Lower lobe of right lung (tissue), 2 donors: ENCODE results near the gene ZNRD2. TPM values are rescaled to one million over a fixed set of nuclear protein-coding genes. Genes with fewer than 3 reads are reported as not detected.

Experiments used
- ATAC-seq, 2 donors: fragments of 200-7000 bp; cut with Tn5 transposase; one replicate each; pipeline ENCODE4 v1.9.1; 2020 to 2022; ENCODE audit warnings: mild to moderate bottlenecking in 2 of 2, moderate library complexity in 2 of 2
- DNase-seq: peaks from one replicate; pipeline ENCODE4 v3.0.0-alpha.2; 2020
- H3K27ac ChIP-seq: fragments of 200-600 bp; one replicate; pipeline ENCODE4 v1.8.0; 2022
- H3K27me3 ChIP-seq: fragments of 200-600 bp; one replicate; pipeline ENCODE4 v1.8.0; 2022; ENCODE audit warnings: low read depth
- H3K36me3 ChIP-seq: fragments of 200-600 bp; one replicate; pipeline ENCODE4 v1.8.0; 2022; ENCODE audit warnings: mild to moderate bottlenecking
- H3K4me1 ChIP-seq: fragments of 200-600 bp; one replicate; pipeline ENCODE4 v1.8.0; 2022
- H3K4me3 ChIP-seq: fragments of 200-600 bp; one replicate; pipeline ENCODE4 v1.8.0; 2022; ENCODE audit warnings: mild to moderate bottlenecking
- H3K9me3 ChIP-seq: fragments of 200-600 bp; one replicate; pipeline ENCODE4 v1.8.0; 2022
- CTCF ChIP-seq: fragments of 200-600 bp; IDR thresholded peaks from one replicate; pipeline ENCODE4 v1.8.0; 2022; ENCODE audit warnings: antibody characterized with exemption, mild to moderate bottlenecking
- intact Hi-C: fragments of 100-400 bp; cut with DNase I; formaldehyde crosslinking; loops from one replicate; pipeline ENCODE4 v1.11.0; 2022
- total RNA-seq: library from RNA; stranded (reverse); fragmentation: NEBNext Ultra II Directional; extraction: Animal tissue kit (Norgen Biotek cat#: 25700); gene quantifications from one replicate; pipeline ENCODE4 v1.2.1, GENCODE V29; 2021
- donor health status: DM: no; HTN: yes; CAD: no; lungs with severe emphysema.

ZNRD2 gene
- total RNA-seq, 1 donor from 2014 or later, result 25.1 TPM

DNA sequence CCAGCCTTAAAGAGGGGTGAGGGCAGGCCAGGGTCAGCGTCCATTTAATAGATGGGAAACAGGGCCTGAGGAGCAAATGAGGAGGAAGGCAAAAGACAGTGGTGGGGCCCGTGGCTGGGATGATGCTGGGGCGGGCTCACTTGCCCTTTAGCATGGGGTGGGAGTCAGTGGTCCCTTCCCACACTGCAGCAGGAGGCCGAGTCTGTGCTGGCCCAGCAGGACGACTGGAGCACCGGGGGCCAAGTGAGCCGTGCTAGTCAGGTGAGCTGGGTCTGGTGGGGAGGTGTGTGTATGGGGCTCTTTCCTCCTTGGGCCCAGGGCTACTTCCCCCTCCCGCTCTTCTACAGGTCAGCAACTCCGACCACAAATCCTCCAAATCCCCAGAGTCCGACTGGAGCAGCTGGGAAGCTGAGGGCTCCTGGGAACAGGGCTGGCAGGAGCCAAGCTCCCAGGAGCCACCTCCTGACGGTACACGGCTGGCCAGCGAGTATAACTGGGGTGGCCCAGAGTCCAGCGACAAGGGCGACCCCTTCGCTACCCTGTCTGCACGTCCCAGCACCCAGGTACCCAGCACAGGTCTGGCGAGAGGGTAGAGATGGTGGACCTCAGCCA is 32.6 kb upstream of the ZNRD2 start:
- no peak overlapping the region for H3K4me3 ChIP-seq
- peaks cover 60% of the 10 kb centered on the region for H3K36me3 ChIP-seq
- DNase-seq (no peak), ATAC-seq (no peak)
- peaks cover 29% of the 10 kb centered on the region for H3K4me1 ChIP-seq
- no peak for TF ChIP-seq CTCF
- no peaks in the 10 kb centered on the region for H3K9me3 ChIP-seq
- H3K27ac ChIP-seq, result no peak overlapping the region
- intact Hi-C loops, result no loop called here
- H3K27me3 ChIP-seq, result no peaks in the 10 kb centered on the region

DNA sequence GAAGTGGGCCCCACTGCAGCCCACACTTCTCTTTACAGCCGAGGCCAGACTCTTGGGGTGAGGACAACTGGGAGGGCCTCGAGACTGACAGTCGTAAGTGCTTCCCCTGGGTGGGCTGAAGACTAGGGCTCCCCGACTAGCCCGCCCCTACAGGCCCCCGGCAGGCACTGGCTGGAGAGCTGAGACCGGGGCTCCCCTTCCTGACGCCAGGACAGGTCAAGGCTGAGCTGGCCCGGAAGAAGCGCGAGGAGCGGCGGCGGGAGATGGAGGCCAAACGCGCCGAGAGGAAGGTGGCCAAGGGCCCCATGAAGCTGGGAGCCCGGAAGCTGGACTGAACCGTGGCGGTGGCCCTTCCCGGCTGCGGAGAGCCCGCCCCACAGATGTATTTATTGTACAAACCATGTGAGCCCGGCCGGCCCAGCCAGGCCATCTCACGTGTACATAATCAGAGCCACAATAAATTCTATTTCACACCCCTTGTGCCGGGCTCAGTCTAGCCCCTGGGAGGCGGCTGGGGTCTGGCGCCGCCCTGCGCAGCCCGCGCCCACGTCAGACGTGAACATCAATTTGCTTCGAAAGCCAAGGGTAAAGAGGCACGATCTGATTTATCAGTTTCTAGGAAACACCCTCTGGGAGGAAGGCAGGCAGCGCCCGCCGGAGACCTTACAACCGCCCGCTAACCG is 31.9 kb upstream of the ZNRD2 start:
- Histone ChIP-seq H3K9me3 (no peaks in the 10 kb centered on the region), H3K36me3 (peaks cover 54% of the 10 kb centered on the region), H3K27me3 (no peaks in the 10 kb centered on the region), H3K4me3 (no peak overlapping the region), H3K4me1 (peaks cover 29% of the 10 kb centered on the region), H3K27ac (no peak overlapping the region)
- DNase-seq (no peak), ATAC-seq (no peak)
- intact Hi-C loops, result no loop called here
- TF ChIP-seq CTCF, result no peak

DNA sequence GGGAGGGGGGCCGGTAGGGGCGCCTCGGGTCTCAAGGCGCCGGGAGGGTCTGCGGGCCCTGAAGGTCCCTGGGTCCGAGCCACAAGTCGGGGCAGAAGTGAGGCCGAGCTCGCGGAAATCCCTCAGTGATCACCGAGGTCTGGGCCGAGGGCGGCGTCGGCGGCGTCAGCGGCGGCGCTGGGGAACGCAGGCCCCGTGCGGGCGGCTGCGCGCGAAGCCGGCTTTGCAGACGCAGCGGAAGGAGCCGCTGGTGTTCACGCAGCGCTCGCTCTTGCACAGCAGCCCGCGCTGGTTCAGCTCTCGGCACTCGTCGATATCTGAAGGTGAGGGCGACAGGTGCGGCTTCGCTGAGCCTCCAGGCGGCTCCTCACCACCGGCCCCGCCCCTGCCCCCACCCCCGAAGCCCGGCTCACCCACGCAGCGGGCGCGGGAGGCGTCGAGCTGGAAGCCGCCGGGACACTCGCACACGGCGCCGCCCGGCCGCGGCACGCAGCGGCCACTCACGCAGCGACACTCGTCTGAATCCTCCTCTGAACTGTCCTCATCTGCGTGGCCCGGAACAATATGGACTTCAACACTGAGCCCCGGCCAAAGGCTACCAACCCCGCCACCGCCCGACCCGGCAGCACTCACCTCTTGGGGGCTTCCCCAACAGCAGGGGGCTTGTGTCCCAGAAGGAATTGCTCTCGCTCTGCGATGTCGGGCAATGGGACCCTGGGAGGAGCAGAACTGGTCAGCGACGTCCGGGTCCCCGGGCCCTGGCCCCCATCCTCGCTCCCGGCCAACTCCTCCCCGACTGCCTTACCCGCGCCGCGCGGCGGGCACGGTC is 31.1 kb upstream of the ZNRD2 start:
- peak overlapping the region; percentile 76 for H3K4me3 ChIP-seq
- no peaks in the 10 kb centered on the region for H3K27me3 ChIP-seq
- peak overlapping the region; percentile 90 for H3K27ac ChIP-seq
- intact Hi-C loops, result no loop called here
- H3K36me3 ChIP-seq, result peaks cover 47% of the 10 kb centered on the region
- ATAC-seq (no peak), DNase-seq (no peak)
- H3K4me1 ChIP-seq, result peaks cover 29% of the 10 kb centered on the region
- H3K9me3 ChIP-seq, result no peaks in the 10 kb centered on the region
- no peak for TF ChIP-seq CTCF

GRCh38 chr11:65539744-65540289 is 30.5 kb upstream of the ZNRD2 start:
- Histone ChIP-seq H3K4me3 (peak overlapping the region; percentile 76), H3K36me3 (peaks cover 40% of the 10 kb centered on the region), H3K9me3 (no peaks in the 10 kb centered on the region), H3K27ac (peak overlapping the region; percentile 90), H3K27me3 (no peaks in the 10 kb centered on the region), H3K4me1 (peaks cover 29% of the 10 kb centered on the region)
- TF ChIP-seq CTCF, result no peak
- intact Hi-C loops, result no loop called here
- DNase-seq (no peak), ATAC-seq (peak; percentile 45 to 57)

DNA sequence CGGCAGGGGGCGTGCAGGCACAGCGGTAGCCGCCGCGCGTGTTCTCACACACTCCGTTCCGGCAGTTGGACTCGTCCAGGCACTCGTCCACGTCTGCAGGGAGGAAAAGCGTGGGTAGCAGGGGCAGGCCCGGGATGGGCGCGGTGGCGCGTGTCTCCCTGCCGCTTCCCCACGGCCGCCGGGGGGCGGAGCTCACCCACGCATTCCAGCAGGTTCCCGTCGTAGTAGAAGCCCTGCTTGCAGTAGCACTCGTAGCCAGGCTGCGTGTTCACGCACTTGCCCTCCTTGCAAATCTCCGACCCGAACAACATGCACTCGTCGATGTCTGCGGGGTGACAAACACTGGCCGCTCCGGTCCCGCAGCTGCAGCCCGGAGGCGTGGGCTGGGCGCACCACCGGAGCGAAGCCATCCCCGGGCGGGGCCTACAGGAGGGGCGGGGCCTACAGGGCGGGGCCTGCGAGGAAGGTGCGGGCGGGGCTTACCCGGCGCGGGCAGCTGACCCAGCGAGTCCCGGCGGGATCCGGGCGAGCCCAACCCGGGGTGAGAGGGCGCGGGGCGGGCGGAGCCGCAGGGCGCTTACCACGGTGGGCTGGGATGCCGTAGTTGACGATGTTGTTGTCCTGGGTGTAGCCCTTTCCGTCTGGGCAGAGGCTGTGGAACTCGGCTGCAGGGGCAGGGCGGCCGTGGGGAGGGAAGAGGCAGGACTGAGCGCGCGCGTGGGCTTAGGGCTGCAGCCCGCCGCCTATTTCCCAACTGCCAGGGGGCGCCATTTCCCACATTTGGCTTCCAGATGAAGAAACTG is 29.8 kb upstream of the ZNRD2 start:
- peak; percentile 83 for TF ChIP-seq CTCF
- Histone ChIP-seq H3K9me3 (no peaks in the 10 kb centered on the region), H3K27me3 (no peaks in the 10 kb centered on the region), H3K36me3 (peaks cover 39% of the 10 kb centered on the region), H3K4me1 (peaks cover 29% of the 10 kb centered on the region), H3K27ac (peak overlapping the region; percentile 90), H3K4me3 (peak overlapping the region; percentile 76)
- intact Hi-C loops, result no loop called here
- ATAC-seq (peak; percentile 95), DNase-seq (peak; percentile 95)
